Measurements from ENCODE around the gene C1orf35. TPM values are rescaled to one million over a fixed set of nuclear protein-coding genes. Genes with fewer than 3 reads are reported as not detected.

C1orf35 gene
- total RNA-seq, 1 experiment from 2014 or later = 24.9 TPM

DNA sequence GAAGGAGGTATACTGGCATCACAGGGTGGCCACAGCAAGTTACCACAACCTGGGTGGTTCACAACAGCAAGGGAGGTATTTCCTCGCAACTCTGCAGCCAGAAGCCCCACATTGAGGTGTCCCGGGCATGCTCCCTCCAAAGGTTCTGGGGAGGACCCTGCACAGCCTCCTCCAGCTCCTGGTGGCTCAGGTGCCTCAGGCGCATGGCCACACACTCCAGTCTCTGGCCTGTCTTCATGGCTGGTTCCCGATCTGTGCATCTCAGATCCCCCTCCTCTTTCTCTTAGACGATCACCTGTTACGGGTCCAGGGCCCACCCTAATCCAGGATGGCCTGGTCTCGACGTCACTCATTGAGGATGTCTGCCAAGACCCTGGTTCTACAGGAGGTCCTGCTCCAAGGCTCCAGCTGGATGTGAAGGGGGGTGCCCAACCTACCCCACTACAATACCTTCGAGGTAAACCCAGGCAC lies 27.3 kb downstream of the C1orf35 start:
- intact Hi-C loops (cut with micrococcal nuclease; ENCODE audit: unreplicated experiment) = no loop called here
- no TSS peak for BruUV-seq (replicated peaks)
- POLR2A ChIA-PET = no interaction called here

DNA sequence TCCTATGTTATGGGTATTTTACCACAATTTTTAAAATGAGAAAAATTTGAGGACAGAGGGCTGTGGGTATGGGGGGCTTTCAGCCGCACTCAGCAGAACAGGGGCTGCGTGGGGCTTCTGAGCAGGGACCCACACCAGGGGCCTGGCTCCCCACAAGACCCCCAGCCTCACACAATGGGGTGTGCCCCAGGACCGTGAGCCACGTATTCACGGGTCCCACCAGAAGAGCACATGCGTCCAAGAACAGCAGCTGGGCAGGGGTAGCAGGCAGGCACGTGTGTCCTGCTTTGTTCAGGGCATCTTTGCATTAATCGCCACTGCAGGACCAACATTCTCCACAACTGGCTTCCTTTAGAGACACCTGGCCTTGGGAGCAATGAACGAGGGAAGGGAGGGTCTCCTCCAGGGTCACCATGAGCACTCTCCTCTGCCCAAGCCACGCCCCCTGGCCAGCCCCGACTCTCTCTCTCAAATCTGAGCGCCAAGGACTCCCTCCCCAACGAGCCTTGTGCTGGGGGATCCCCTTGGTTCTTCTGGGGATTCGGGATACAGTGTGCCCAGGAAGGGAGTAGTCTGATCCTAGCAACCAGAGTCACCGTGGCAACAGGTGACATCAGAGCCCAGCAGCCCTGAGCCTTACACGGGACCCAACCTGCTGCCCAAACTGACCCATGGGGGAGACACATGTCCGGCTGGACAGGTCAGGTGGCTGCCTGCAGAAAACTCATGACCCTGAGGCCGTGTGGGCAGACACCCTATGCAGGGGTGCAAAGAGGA lies 28.0 kb downstream of the C1orf35 start:
- Histone ChIP-seq H3K27me3 (ENCODE audit: control insufficient read depth, insufficient read depth, low read length) (no peaks in the 10 kb centered on the region), H3K4me3 (ENCODE audit: low read depth in 2 of 2, low read length in 2 of 2) (no peak overlapping the region), H3K27ac (ENCODE audit: low read length) (no peak overlapping the region), H3K36me3 (ENCODE audit: control insufficient read depth, insufficient read depth, low read length) (no peaks in the 10 kb centered on the region), H3K9me3 (ENCODE audit: control insufficient read depth, insufficient read depth, low read depth, low read length) (no peaks in the 10 kb centered on the region), H3K4me1 (ENCODE audit: control insufficient read depth, insufficient read depth, low read length) (no peaks in the 10 kb centered on the region)
- DNase-seq (ENCODE audit: low read depth, low spot score) (no peak), ATAC-seq (0 out of 2 replicates have a peak, but pooled peaks have one; percentile 19)
- CTCF ChIA-PET = no interaction called here
- POLR2A ChIA-PET = no interaction called here
- TF ChIP-seq SIN3A (IDR thresholded peaks at IDR 0.05; ENCODE audit: borderline replicate concordance, insufficient read depth, low read depth, low read length) (no peak), POLR2AphosphoS5 (IDR thresholded peaks at IDR 0.05; ENCODE audit: low read depth, low read length) (peak; percentile 13; the same call in 1 of the 2 replicates)
- intact Hi-C loops (cut with micrococcal nuclease; ENCODE audit: unreplicated experiment) (no loop called here), in situ Hi-C loops (cut with HindIII; ENCODE audit: low pct_unique_long_range_greater_than_20kb, low sequenced_read_pairs) (no loop called here)
- BruUV-seq (replicated peaks) = no TSS peak

More for the DNA sequence above, 27.3 kb downstream of the C1orf35 start:
- ATAC-seq (no peak), DNase-seq (ENCODE audit: low read depth, low spot score) (no peak)
- Histone ChIP-seq H3K27me3 (ENCODE audit: control insufficient read depth, insufficient read depth, low read length) (no peaks in the 10 kb centered on the region), H3K9me3 (ENCODE audit: control insufficient read depth, insufficient read depth, low read depth, low read length) (no peaks in the 10 kb centered on the region), H3K27ac (ENCODE audit: low read length) (no peak overlapping the region), H3K36me3 (ENCODE audit: control insufficient read depth, insufficient read depth, low read length) (no peaks in the 10 kb centered on the region), H3K4me1 (ENCODE audit: control insufficient read depth, insufficient read depth, low read length) (peaks cover under 1% of the 10 kb centered on the region), H3K4me3 (ENCODE audit: low read depth in 2 of 2, low read length in 2 of 2) (no peak overlapping the region)
- no peak for TF ChIP-seq TCF7L2 (IDR thresholded peaks at IDR 0.05; ENCODE audit: low read depth, low read length)
- TF ChIP-seq, protein P1, sequence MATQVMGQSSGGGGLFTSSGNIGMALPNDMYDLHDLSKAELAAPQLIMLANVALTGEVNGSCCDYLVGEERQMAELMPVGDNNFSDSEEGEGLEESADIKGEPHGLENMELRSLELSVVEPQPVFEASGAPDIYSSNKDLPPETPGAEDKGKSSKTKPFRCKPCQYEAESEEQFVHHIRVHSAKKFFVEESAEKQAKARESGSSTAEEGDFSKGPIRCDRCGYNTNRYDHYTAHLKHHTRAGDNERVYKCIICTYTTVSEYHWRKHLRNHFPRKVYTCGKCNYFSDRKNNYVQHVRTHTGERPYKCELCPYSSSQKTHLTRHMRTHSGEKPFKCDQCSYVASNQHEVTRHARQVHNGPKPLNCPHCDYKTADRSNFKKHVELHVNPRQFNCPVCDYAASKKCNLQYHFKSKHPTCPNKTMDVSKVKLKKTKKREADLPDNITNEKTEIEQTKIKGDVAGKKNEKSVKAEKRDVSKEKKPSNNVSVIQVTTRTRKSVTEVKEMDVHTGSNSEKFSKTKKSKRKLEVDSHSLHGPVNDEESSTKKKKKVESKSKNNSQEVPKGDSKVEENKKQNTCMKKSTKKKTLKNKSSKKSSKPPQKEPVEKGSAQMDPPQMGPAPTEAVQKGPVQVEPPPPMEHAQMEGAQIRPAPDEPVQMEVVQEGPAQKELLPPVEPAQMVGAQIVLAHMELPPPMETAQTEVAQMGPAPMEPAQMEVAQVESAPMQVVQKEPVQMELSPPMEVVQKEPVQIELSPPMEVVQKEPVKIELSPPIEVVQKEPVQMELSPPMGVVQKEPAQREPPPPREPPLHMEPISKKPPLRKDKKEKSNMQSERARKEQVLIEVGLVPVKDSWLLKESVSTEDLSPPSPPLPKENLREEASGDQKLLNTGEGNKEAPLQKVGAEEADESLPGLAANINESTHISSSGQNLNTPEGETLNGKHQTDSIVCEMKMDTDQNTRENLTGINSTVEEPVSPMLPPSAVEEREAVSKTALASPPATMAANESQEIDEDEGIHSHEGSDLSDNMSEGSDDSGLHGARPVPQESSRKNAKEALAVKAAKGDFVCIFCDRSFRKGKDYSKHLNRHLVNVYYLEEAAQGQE (IDR thresholded peaks at IDR 0.05; ENCODE audit: insufficient read depth in 1 of 2, low read depth in 2 of 2, low read length in 1 of 2) = no peak
- TF ChIP-seq, protein P2, sequence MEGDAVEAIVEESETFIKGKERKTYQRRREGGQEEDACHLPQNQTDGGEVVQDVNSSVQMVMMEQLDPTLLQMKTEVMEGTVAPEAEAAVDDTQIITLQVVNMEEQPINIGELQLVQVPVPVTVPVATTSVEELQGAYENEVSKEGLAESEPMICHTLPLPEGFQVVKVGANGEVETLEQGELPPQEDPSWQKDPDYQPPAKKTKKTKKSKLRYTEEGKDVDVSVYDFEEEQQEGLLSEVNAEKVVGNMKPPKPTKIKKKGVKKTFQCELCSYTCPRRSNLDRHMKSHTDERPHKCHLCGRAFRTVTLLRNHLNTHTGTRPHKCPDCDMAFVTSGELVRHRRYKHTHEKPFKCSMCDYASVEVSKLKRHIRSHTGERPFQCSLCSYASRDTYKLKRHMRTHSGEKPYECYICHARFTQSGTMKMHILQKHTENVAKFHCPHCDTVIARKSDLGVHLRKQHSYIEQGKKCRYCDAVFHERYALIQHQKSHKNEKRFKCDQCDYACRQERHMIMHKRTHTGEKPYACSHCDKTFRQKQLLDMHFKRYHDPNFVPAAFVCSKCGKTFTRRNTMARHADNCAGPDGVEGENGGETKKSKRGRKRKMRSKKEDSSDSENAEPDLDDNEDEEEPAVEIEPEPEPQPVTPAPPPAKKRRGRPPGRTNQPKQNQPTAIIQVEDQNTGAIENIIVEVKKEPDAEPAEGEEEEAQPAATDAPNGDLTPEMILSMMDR (IDR thresholded peaks at IDR 0.05) = no peak
- TF ChIP-seq POLR2AphosphoS5 (IDR thresholded peaks at IDR 0.05; ENCODE audit: low read depth, low read length) = peak; percentile 15; the same call in 1 of the 2 replicates
- no peak for TF ChIP-seq SIN3A (IDR thresholded peaks at IDR 0.05; ENCODE audit: borderline replicate concordance, insufficient read depth, low read depth, low read length)
- CTCF ChIA-PET = no interaction called here
- in situ Hi-C loops (cut with HindIII; ENCODE audit: low pct_unique_long_range_greater_than_20kb, low sequenced_read_pairs) = no loop called here
